C4-2B (cell line): Measurements from ENCODE around the gene SIVA1.

ENCODE experiments used
- ZFX ChIP-seq: fragments of 450-650 bp; IDR thresholded peaks from 2 replicates; pipeline ENCODE4 v1.6.1; 2017
- TF ChIP-seq, protein P1 (sequence below): fragments of 450-650 bp; conservative IDR thresholded peaks from 2 replicates; pipeline ENCODE4 v1.5.1; 2017; ENCODE audit warnings: mild to moderate bottlenecking

DNA sequence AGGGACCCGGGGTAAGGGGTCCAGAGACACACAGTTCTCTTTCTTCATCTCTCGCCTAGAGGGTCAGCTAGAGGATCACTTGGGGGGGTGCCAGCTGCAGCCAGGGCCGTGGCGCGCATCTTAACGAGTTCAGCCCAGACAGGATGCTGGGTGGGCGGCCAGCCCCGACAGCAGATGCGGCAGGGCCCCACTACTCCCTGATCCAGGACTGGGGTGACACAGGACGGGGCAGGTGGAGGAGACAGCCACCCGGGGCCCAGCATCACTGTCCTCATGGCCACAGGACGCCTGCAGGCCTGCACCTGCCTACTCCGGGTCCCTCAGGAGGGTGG, 29.8 kb downstream of the SIVA1 start:
- TF ChIP-seq, protein P1, sequence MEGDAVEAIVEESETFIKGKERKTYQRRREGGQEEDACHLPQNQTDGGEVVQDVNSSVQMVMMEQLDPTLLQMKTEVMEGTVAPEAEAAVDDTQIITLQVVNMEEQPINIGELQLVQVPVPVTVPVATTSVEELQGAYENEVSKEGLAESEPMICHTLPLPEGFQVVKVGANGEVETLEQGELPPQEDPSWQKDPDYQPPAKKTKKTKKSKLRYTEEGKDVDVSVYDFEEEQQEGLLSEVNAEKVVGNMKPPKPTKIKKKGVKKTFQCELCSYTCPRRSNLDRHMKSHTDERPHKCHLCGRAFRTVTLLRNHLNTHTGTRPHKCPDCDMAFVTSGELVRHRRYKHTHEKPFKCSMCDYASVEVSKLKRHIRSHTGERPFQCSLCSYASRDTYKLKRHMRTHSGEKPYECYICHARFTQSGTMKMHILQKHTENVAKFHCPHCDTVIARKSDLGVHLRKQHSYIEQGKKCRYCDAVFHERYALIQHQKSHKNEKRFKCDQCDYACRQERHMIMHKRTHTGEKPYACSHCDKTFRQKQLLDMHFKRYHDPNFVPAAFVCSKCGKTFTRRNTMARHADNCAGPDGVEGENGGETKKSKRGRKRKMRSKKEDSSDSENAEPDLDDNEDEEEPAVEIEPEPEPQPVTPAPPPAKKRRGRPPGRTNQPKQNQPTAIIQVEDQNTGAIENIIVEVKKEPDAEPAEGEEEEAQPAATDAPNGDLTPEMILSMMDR = no peak
- TF ChIP-seq ZFX = no peak
